NT2/D1 (cell line): ENCODE measurements around the gene TMEM140.

Experiments
- SUZ12 ChIP-seq: IDR thresholded peaks from 2 replicates; pipeline ENCODE4 v1.6.1; 2011; ENCODE audit not compliant: insufficient read length, insufficient read depth; ENCODE audit errors: extremely low read depth
- YY1 ChIP-seq: IDR thresholded peaks from 2 replicates; pipeline ENCODE4 v1.6.1; 2011; ENCODE audit not compliant: insufficient read length, insufficient read depth
- ZNF274 ChIP-seq: IDR thresholded peaks from 2 replicates; pipeline ENCODE4 v1.6.1; 2011; ENCODE audit warnings: mild to moderate bottlenecking, low read depth, low read length

- TF ChIP-seq YY1 (no peak), ZNF274 (no peak), SUZ12 (no peak)
Observed at GRCh38 chr7:135204876-135205275, 57.0 kb downstream of the TMEM140 start.
